GM19043 (cell line): ENCODE results near the gene LRP5.
"Not testable (repeated sequence)": the region's sequence is repeated elsewhere in the genome, so short reads cannot be mapped to it uniquely, and the experiment has no call there.

Source experiments
- ATAC-seq: cut with Tn5 transposase; IDR thresholded peaks from one replicate; pipeline ENCODE4 v1.9.1; 2021; ENCODE audit warnings: low read depth; ENCODE audit not compliant: unreplicated experiment

Gene LRP5

GRCh38 chr11:68384530-68385081, 72.2 kb downstream of the LRP5 start:
- no peak for ATAC-seq

GRCh38 chr11:68385128-68385527, 72.7 kb downstream of the LRP5 start:
- no peak for ATAC-seq

DNA sequence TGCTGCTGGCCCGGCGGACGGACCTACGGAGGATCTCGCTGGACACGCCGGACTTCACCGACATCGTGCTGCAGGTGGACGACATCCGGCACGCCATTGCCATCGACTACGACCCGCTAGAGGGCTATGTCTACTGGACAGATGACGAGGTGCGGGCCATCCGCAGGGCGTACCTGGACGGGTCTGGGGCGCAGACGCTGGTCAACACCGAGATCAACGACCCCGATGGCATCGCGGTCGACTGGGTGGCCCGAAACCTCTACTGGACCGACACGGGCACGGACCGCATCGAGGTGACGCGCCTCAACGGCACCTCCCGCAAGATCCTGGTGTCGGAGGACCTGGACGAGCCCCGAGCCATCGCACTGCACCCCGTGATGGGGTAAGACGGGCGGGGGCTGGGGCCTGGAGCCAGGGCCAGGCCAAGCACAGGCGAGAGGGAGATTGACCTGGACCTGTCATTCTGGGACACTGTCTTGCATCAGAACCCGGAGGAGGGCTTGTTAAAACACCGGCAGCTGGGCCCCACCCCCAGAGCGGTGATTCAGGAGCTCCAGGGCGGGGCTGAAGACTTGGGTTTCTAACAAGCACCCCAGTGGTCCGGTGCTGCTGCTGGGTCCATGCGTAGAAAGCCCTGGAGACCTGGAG, 74.1 kb downstream of the LRP5 start:
- no peak for ATAC-seq

DNA sequence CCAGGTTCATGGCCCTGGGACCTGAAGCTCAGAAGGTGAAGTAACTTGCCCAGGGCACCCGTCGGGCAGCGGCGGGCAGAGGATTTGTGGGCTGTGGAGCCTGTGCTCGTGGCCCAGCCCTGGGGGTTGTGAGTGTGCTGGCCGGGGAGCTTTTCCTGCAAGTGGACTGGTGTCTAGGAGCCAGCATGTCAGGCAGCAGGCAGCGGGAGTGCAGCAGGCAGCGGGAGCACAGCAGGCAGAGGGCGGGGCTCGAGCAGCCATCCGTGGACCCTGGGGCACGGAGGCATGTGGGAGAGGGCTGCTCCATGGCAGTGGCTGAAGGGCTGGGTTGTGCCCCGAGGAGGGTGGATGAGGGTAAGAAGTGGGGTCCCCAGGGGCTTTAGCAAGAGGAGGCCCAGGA, 75.4 kb downstream of the LRP5 start:
- ATAC-seq, result no peak

- ATAC-seq, result no peak
These were observed 76.3 kb downstream of the LRP5 start for GRCh38 chr11:68388595-68389198.

GRCh38 chr11:68390315-68390714, 77.9 kb downstream of the LRP5 start:
- no peak for ATAC-seq

DNA sequence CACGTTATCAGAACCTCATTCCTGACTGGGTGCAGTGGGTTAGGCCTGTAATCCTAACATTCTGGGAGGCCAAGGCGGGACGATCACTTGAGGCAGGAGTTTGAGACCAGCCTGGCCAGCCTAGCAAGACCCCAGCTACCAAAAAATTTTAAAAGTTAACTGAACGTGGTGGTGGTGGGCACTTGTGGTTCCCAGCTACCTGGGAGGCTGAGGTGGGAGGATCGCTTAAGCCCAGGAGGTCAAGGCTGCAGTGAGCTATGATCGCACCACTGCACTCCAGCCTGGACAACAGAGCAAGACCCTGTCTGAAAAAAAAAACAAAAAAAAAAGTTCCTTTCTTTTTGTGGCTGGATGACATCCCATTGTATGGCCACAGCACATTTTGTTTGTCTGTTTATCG, 80.4 kb downstream of the LRP5 start:
- no peak for ATAC-seq

GRCh38 chr11:68396516-68396915, 84.1 kb downstream of the LRP5 start:
- no peak for ATAC-seq

DNA sequence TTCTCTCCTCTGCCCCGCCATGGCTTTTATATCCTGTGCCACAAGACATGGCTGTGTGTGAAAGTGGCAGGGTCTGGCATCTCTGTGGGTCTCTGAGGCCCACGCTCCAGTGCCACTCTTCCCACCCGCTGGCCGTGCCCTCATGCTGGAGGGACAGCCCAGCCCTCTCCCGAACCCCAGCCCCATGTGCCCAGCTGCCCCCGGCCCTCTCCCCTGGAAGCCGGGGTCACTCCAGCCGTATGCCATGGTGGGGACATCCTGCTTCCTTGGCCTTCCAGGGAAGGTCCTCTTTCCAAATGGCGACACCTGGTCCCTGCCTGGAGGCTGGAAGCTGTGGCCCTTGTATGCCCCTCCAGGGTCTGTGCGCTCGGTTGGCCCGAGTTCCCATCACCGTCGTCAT, 84.9 kb downstream of the LRP5 start:
- no peak for ATAC-seq

GRCh38 chr11:68398995-68399851, 86.8 kb downstream of the LRP5 start:
- no peak for ATAC-seq

DNA sequence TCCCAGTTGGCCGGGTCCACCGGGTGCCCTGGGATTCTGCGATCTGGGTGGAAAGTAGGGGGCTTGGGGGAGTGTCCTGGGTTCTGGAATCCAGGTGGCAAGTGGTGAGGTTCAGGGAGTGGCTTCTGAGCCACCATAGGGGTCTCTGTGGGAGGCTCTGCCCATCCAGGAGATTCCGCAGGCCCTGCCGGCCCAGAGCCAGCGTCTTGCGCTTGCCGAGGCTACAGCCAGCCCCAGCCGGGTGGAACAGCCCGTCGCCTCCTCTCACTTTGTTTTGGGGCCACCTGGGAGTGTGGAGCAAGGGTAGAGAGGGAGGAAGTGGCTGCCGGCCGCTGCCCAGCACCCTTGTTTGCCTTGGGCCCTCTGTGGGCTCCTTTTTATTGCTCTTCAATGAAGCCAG, 87.5 kb downstream of the LRP5 start:
- no peak for ATAC-seq

DNA sequence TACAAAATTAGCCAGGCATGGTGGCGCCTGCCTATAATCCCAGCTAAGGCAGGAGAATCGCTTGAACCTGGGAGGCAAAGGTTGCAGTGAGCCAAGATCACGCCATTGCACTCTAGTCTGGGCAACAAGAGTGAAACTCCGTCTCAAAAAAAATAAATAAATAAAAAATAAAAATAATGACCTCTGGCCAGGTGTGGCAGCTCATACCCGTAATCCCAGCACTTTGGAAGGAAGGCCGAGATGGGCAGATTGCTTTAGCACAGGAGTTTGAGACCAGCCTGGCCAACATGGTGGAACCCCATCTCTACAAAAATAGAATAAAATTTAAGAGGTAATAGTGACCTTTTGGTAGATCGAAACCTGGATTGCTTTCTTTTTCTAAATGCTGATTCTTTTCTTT, 88.2 kb downstream of the LRP5 start:
- not testable (repeated sequence) for ATAC-seq

GRCh38 chr11:68401856-68402255, 89.5 kb downstream of the LRP5 start:
- no peak for ATAC-seq

- ATAC-seq, result no peak
These were observed 90.1 kb downstream of the LRP5 start for GRCh38 chr11:68402355-68403031.

- ATAC-seq, result no peak
These were observed 91.0 kb downstream of the LRP5 start for GRCh38 chr11:68403424-68403823.

DNA sequence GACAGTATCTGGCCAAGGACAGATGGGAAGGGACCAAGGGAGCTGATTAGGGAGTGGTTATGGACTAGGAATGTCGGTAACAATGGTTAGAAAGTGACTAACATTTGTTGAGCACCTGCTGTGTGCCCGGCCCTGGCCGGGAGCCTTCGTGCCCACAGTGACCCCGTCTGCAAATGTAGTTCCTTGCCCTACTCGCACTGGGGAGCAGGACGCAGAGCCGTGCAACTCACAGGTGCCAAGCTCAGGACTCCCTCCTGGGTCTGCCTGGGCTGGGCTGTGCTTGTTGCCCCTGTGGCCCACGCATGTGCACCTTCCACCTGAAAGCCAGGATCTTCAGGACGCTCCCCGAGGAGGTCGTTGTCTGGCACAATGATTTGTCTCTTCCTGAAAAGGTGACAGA, 91.4 kb downstream of the LRP5 start:
- no peak for ATAC-seq

DNA sequence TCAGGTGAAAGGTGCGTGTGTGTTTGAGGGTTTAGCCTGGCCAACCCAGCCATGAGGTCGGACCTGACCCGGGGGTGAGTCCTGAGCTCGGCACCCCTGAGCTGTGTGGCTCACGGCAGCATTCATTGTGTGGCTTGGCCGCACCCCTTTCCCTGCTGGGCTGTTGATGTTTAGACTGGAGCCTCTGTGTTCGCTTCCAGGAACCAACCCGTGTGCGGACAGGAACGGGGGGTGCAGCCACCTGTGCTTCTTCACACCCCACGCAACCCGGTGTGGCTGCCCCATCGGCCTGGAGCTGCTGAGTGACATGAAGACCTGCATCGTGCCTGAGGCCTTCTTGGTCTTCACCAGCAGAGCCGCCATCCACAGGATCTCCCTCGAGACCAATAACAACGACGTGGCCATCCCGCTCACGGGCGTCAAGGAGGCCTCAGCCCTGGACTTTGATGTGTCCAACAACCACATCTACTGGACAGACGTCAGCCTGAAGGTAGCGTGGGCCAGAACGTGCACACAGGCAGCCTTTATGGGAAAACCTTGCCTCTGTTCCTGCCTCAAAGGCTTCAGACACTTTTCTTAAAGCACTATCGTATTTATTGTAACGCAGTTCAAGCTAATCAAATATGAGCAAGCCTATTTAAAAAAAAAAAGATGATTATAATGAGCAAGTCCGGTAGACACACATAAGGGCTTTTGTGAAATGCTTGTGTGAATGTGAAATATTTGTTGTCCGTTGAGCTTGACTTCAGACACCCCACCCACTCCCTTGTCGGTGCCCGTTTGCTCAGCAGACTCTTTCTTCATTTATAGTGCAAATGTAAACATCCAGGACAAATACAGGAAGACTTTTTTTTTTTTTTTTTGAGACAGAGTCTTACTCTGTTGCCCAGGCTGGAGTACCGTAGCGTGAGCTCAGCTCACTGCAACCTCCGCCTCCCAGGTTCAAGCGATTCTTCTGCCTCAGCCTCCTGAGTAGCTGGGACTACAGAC, 94.2 kb downstream of the LRP5 start:
- ATAC-seq, result no peak

GRCh38 chr11:68408512-68408911, 96.1 kb downstream of the LRP5 start:
- ATAC-seq, result no peak

DNA sequence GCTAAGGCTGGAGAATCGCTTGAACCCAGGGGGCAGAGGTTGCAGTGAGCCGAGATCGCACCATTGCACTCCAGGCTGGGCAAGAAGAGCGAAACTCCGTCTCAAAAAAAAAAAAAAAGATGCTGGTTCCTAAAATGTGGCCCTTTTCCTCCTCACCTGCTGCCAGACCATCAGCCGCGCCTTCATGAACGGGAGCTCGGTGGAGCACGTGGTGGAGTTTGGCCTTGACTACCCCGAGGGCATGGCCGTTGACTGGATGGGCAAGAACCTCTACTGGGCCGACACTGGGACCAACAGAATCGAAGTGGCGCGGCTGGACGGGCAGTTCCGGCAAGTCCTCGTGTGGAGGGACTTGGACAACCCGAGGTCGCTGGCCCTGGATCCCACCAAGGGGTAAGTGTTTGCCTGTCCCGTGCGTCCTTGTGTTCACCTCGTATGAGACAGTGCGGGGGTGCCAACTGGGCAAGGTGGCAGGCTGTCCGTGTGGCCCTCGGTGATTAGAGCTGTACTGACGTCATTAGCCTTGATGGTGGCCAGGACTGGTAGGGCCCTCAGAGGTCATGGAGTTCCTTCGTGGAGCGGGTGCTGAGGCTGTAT, 97.5 kb downstream of the LRP5 start:
- no peak for ATAC-seq
